Activated T-cell treated with anti-CD3 and anti-CD28 coated beads, Interleukin-2, amount 50 U/mL, for 4 hours (primary cell): ENCODE measurements around the gene HIP1R. TPM values are rescaled to one million over a fixed set of nuclear protein-coding genes. Genes with fewer than 3 reads are reported as not detected.
A peak's percentile ranks its signal among the peaks of the same experiment; 100 is the strongest.

Experiments
- ATAC-seq, 2 donors: fragments of 200-7000 bp; cut with Tn5 transposase; one replicate each; pipeline ENCODE4 v1.10.0; 2021
- DNase-seq: peaks from one replicate; pipeline ENCODE4 v3.0.0-alpha.2; 2020
- H3K27me3 Mint-ChIP-seq: one replicate; pipeline ENCODE4 v1.8.0; 2021; ENCODE audit warnings: low read depth, mixed read lengths
- H3K36me3 Mint-ChIP-seq: one replicate; pipeline ENCODE4 v1.8.0; 2022; ENCODE audit warnings: mixed read lengths; ENCODE audit not compliant: insufficient read depth
- H3K4me1 Mint-ChIP-seq: one replicate; pipeline ENCODE4 v1.8.0; 2021; ENCODE audit warnings: low read depth, mixed read lengths
- H3K4me3 Mint-ChIP-seq: one replicate; pipeline ENCODE4 v1.8.0; 2021; ENCODE audit warnings: mild to moderate bottlenecking, moderate library complexity, mixed read lengths
- H3K9me3 Mint-ChIP-seq: one replicate; pipeline ENCODE4 v1.8.0; 2021; ENCODE audit warnings: mixed read lengths
- total RNA-seq, 3 donors: library from RNA; stranded (reverse); gene quantifications; one replicate each; pipeline ENCODE4 v1.2.1, GENCODE V29; 2021

HIP1R gene
- total RNA-seq, 3 donors from 2014 or later = 23.2 to 34.5 (median 32.1) TPM

- no peak overlapping the region for H3K4me3 Mint-ChIP-seq
These were observed 43.7 kb downstream of the HIP1R start for GRCh38 chr12:122878780-122879612.

GRCh38 chr12:122880155-122880667 lies 45.0 kb downstream of the HIP1R start:
- Mint-ChIP-seq H3K9me3 (no peaks in the 10 kb centered on the region), H3K36me3 (peaks cover 14% of the 10 kb centered on the region), H3K27me3 (no peaks in the 10 kb centered on the region), H3K4me3 (no peak overlapping the region), H3K4me1 (peaks cover 93% of the 10 kb centered on the region)
- DNase-seq (no peak), ATAC-seq (no peak)

More at GRCh38 chr12:122878780-122879612, 43.7 kb downstream of the HIP1R start:
- peaks cover 14% of the 10 kb centered on the region for H3K36me3 Mint-ChIP-seq
- DNase-seq (no peak), ATAC-seq (no peak)
- H3K9me3 Mint-ChIP-seq = no peaks in the 10 kb centered on the region
- no peaks in the 10 kb centered on the region for H3K27me3 Mint-ChIP-seq
- H3K4me1 Mint-ChIP-seq = peaks cover 89% of the 10 kb centered on the region

GRCh38 chr12:122880668-122881067 lies 45.4 kb downstream of the HIP1R start:
- no peak for DNase-seq
- ATAC-seq = peak; percentile 41 to 55
- Mint-ChIP-seq H3K36me3 (peaks cover 14% of the 10 kb centered on the region), H3K4me1 (peaks cover 89% of the 10 kb centered on the region), H3K9me3 (no peaks in the 10 kb centered on the region), H3K27me3 (no peaks in the 10 kb centered on the region), H3K4me3 (no peak overlapping the region)

GRCh38 chr12:122882908-122883558 lies 47.8 kb downstream of the HIP1R start:
- H3K4me1 Mint-ChIP-seq = peaks cover 90% of the 10 kb centered on the region
- no peak for DNase-seq
- H3K4me3 Mint-ChIP-seq = peak overlapping the region; percentile 35
- peaks cover 11% of the 10 kb centered on the region for H3K36me3 Mint-ChIP-seq
- no peaks in the 10 kb centered on the region for H3K9me3 Mint-ChIP-seq
- H3K27me3 Mint-ChIP-seq = no peaks in the 10 kb centered on the region
- ATAC-seq = no peak

- peaks cover 91% of the 10 kb centered on the region for H3K4me1 Mint-ChIP-seq
- no peaks in the 10 kb centered on the region for H3K9me3 Mint-ChIP-seq
- ATAC-seq (no peak), DNase-seq (no peak)
- no peak overlapping the region for H3K4me3 Mint-ChIP-seq
- no peaks in the 10 kb centered on the region for H3K27me3 Mint-ChIP-seq
- H3K36me3 Mint-ChIP-seq = peaks cover 11% of the 10 kb centered on the region
These were observed 49.0 kb downstream of the HIP1R start for GRCh38 chr12:122884091-122884826.

- peaks cover 6% of the 10 kb centered on the region for H3K36me3 Mint-ChIP-seq
- H3K27me3 Mint-ChIP-seq = no peaks in the 10 kb centered on the region
- ATAC-seq (no peak), DNase-seq (no peak)
- no peak overlapping the region for H3K4me3 Mint-ChIP-seq
- H3K4me1 Mint-ChIP-seq = peaks cover 90% of the 10 kb centered on the region
- H3K9me3 Mint-ChIP-seq = no peaks in the 10 kb centered on the region
These were observed 49.6 kb downstream of the HIP1R start for GRCh38 chr12:122884860-122885259.

GRCh38 chr12:122886161-122886560 lies 50.9 kb downstream of the HIP1R start:
- no peak overlapping the region for H3K4me3 Mint-ChIP-seq
- no peaks in the 10 kb centered on the region for H3K27me3 Mint-ChIP-seq
- ATAC-seq = no peak
- no peaks in the 10 kb centered on the region for H3K9me3 Mint-ChIP-seq
- peaks cover 7% of the 10 kb centered on the region for H3K36me3 Mint-ChIP-seq
- no peak for DNase-seq
- H3K4me1 Mint-ChIP-seq = peaks cover 88% of the 10 kb centered on the region

- H3K27me3 Mint-ChIP-seq = no peaks in the 10 kb centered on the region
- peaks cover 90% of the 10 kb centered on the region for H3K4me1 Mint-ChIP-seq
- H3K4me3 Mint-ChIP-seq = peak overlapping the region; percentile 77
- H3K36me3 Mint-ChIP-seq = peaks cover 7% of the 10 kb centered on the region
- ATAC-seq (peak; percentile 70 to 74), DNase-seq (peak; percentile 32)
- no peaks in the 10 kb centered on the region for H3K9me3 Mint-ChIP-seq
These were observed 51.9 kb downstream of the HIP1R start for GRCh38 chr12:122886851-122887818.

- Mint-ChIP-seq H3K36me3 (peaks cover 7% of the 10 kb centered on the region), H3K9me3 (no peaks in the 10 kb centered on the region), H3K4me1 (peaks cover 90% of the 10 kb centered on the region), H3K4me3 (peak overlapping the region; percentile 77), H3K27me3 (no peaks in the 10 kb centered on the region)
- DNase-seq = no peak
- peak in 1 of 2 donors; percentile 7 for ATAC-seq
These were observed 52.6 kb downstream of the HIP1R start for GRCh38 chr12:122887819-122888212.

GRCh38 chr12:122888232-122888752 lies 53.0 kb downstream of the HIP1R start:
- Mint-ChIP-seq H3K4me1 (peaks cover 89% of the 10 kb centered on the region), H3K4me3 (peak overlapping the region; percentile 77), H3K9me3 (no peaks in the 10 kb centered on the region), H3K36me3 (peaks cover 10% of the 10 kb centered on the region), H3K27me3 (no peaks in the 10 kb centered on the region)
- DNase-seq = no peak
- ATAC-seq = peak; percentile 49 to 52

- Mint-ChIP-seq H3K4me1 (peaks cover 89% of the 10 kb centered on the region), H3K36me3 (peaks cover 10% of the 10 kb centered on the region), H3K4me3 (peak overlapping the region; percentile 68), H3K27me3 (no peaks in the 10 kb centered on the region), H3K9me3 (no peaks in the 10 kb centered on the region)
- DNase-seq (no peak), ATAC-seq (no peak)
These were observed 54.7 kb downstream of the HIP1R start for GRCh38 chr12:122889761-122890520.

GRCh38 chr12:122891661-122892525 lies 56.6 kb downstream of the HIP1R start:
- H3K27me3 Mint-ChIP-seq = no peaks in the 10 kb centered on the region
- H3K36me3 Mint-ChIP-seq = peaks cover 10% of the 10 kb centered on the region
- DNase-seq (no peak), ATAC-seq (no peak)
- no peak overlapping the region for H3K4me3 Mint-ChIP-seq
- peaks cover 89% of the 10 kb centered on the region for H3K4me1 Mint-ChIP-seq
- H3K9me3 Mint-ChIP-seq = peaks cover 6% of the 10 kb centered on the region
